Middle frontal gyrus (tissue), 1 donor: ENCODE results near the gene UBE3A.
A peak's percentile ranks its signal among the peaks of the same experiment; 100 is the strongest.
"Not testable (repeated sequence)": the region's sequence is repeated elsewhere in the genome, so short reads cannot be mapped to it uniquely, and the experiment has no call there.

Experiments
- DNase-seq: peaks from one replicate; pipeline ENCODE4 v3.0.0-alpha.2; 2015; ENCODE audit warnings: low spot score; ENCODE audit errors: extremely low spot score

The UBE3A gene

GRCh38 chr15:25438601-25439368 is at the start of gene UBE3A:
Gene UBE3A, minus strand, starts transcription at chr15:25439024. Its CDS starts 29,917 bp downstream, at chr15:25409107.
- DNase-seq: peak; percentile 86

GRCh38 chr15:25487226-25487884 is 48.5 kb upstream of the UBE3A start:
- DNase-seq: no peak

GRCh38 chr15:25486051-25486450 is 47.2 kb upstream of the UBE3A start:
- DNase-seq: no peak

GRCh38 chr15:25481208-25481859 is 42.5 kb upstream of the UBE3A start:
- peak; percentile 28 for DNase-seq

- no peak for DNase-seq
These were observed 39.5 kb upstream of the UBE3A start for GRCh38 chr15:25478313-25478712.

- DNase-seq: no peak
These were observed 39.0 kb upstream of the UBE3A start for GRCh38 chr15:25477816-25478215.

GRCh38 chr15:25474251-25474650 is 35.4 kb upstream of the UBE3A start:
- DNase-seq: no peak

- no peak for DNase-seq
These were observed 31.4 kb upstream of the UBE3A start for GRCh38 chr15:25470230-25470629.

GRCh38 chr15:25469377-25469776 is 30.6 kb upstream of the UBE3A start:
- DNase-seq: no peak

GRCh38 chr15:25468611-25469010 is 29.8 kb upstream of the UBE3A start:
- DNase-seq: no peak

- DNase-seq: no peak
These were observed 27.0 kb upstream of the UBE3A start for GRCh38 chr15:25465835-25466234.

- no peak for DNase-seq
These were observed 26.0 kb upstream of the UBE3A start for GRCh38 chr15:25464784-25465183.

- DNase-seq: no peak
These were observed 25.6 kb upstream of the UBE3A start for GRCh38 chr15:25464383-25464782.

- DNase-seq: no peak
These were observed 17.4 kb upstream of the UBE3A start for GRCh38 chr15:25456196-25456595.

GRCh38 chr15:25455226-25455625 is 16.4 kb upstream of the UBE3A start:
- no peak for DNase-seq

- no peak for DNase-seq
These were observed 15.9 kb upstream of the UBE3A start for GRCh38 chr15:25454771-25455170.

- not testable (repeated sequence) for DNase-seq
These were observed 14.4 kb upstream of the UBE3A start for GRCh38 chr15:25453246-25453645.

GRCh38 chr15:25451501-25451900 is 12.7 kb upstream of the UBE3A start:
- no peak for DNase-seq

- no peak for DNase-seq
These were observed 11.3 kb upstream of the UBE3A start for GRCh38 chr15:25450163-25450562.

- DNase-seq: no peak
These were observed 7.3 kb upstream of the UBE3A start for GRCh38 chr15:25446076-25446475.

- DNase-seq: no peak
These were observed 6.6 kb upstream of the UBE3A start for GRCh38 chr15:25445412-25445811.

GRCh38 chr15:25441111-25441510 is 2.3 kb upstream of the UBE3A start:
- no peak for DNase-seq
